ENCODE measurements around the gene RUNX1. TPM values are rescaled to one million over a fixed set of nuclear protein-coding genes. Genes with fewer than 3 reads are reported as not detected.

RUNX1 gene
- total RNA-seq (2022; extraction: Qiagen RNA extraction; ENCODE audit: low read depth): 5.4 to 9.1 TPM (median 8.4 TPM) in 5 replicates

GRCh38 chr21:35048706-35049617 lies at the start of gene RUNX1:
RUNX1 (minus strand) TSS chr21:35049302.

